Stomach smooth muscle (tissue), 2 donors: ENCODE results near the gene SCN11A.

Source experiments
- H3K27ac ChIP-seq: one replicate; pipeline ENCODE4 v1.7.0; 2013; ENCODE audit warnings: mild to moderate bottlenecking, low read length, inconsistent platforms
- H3K27me3 ChIP-seq, 2 donors: one replicate each; pipeline ENCODE4 v1.7.0; 2013; ENCODE audit warnings: low read length in 2 of 2; ENCODE audit not compliant: insufficient read depth in 2 of 2, control insufficient read depth in 1 of 2
- H3K36me3 ChIP-seq, 2 donors: one replicate each; pipeline ENCODE4 v1.7.0; 2013; ENCODE audit warnings: low read length in 2 of 2; ENCODE audit not compliant: control insufficient read depth in 2 of 2, insufficient read depth in 2 of 2
- H3K4me1 ChIP-seq: one replicate; pipeline ENCODE4 v1.7.0; 2013; ENCODE audit warnings: low read length; ENCODE audit not compliant: control insufficient read depth, insufficient read depth
- H3K4me3 ChIP-seq, 2 donors: one replicate each; pipeline ENCODE4 v1.7.0; 2013; ENCODE audit warnings: low read length in 2 of 2
- H3K9ac ChIP-seq, 2 donors: one replicate each; pipeline ENCODE4 v1.7.0; 2013; ENCODE audit warnings: low read length in 2 of 2, mild to moderate bottlenecking in 1 of 2
- H3K9me3 ChIP-seq, 2 donors: one replicate each; pipeline ENCODE4 v1.7.0; 2013; ENCODE audit warnings: low read length in 2 of 2; ENCODE audit not compliant: control insufficient read depth in 2 of 2
- donor health status: healthy.
- donor health status: Pancreatic carcinoma.

Gene SCN11A

DNA sequence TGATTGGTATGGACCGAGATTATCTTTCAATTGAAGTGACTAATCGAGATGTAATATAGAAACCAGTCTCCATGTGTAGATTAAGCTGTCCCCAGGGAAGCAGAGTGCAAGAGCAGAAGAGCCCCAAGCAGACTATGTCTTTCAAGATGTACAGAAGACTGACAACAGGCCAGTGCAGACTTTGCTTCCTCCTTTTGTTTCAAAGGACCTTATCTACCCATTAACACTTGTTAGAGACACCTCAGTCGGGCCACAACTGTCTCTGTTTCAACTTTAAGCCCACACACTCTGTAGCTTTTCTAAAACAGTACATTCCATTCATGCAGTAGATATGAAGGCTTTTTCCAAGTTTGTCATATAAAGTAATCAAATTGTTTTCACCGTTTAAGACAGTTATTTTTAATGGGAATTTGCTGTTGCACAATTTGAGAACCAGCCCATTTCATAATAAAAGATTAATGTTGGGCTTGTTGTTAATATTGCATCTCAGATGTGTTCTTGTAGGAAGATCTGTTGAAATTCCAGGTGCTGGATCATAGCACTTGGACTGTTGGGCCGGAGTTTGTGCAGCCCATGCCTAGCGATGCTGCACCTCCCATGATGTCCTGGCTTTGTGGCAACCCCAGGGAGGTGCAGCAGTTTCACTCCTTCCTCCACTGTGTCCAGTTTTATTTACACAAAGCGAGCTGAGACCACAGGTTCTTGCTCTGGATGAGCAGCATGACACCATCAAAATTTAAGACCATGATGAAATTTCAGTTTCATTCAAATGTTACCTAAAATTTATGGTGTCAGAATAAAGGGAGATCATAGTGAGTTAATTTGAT is 43.3 kb upstream of the SCN11A start:
- Histone ChIP-seq H3K36me3 (peaks cover 62 to 73% of the 10 kb centered on the region in 2 donors), H3K9ac (no peak overlapping the region), H3K27me3 (no peaks in the 10 kb centered on the region), H3K9me3 (no peaks in the 10 kb centered on the region), H3K4me3 (no peak overlapping the region), H3K4me1 (no peaks in the 10 kb centered on the region), H3K27ac (no peak overlapping the region)

GRCh38 chr3:39090922-39091321 is 39.2 kb upstream of the SCN11A start:
- H3K27ac ChIP-seq: no peak overlapping the region
- no peak overlapping the region for H3K9ac ChIP-seq
- H3K9me3 ChIP-seq: no peaks in the 10 kb centered on the region
- peaks cover 55 to 71% of the 10 kb centered on the region in 2 donors for H3K36me3 ChIP-seq
- no peaks in the 10 kb centered on the region for H3K27me3 ChIP-seq
- no peaks in the 10 kb centered on the region for H3K4me1 ChIP-seq
- no peak overlapping the region for H3K4me3 ChIP-seq

- H3K4me1 ChIP-seq: no peaks in the 10 kb centered on the region
- H3K36me3 ChIP-seq: peaks cover 51 to 61% of the 10 kb centered on the region in 2 donors
- H3K27ac ChIP-seq: no peak overlapping the region
- H3K9ac ChIP-seq: no peak overlapping the region
- H3K9me3 ChIP-seq: no peaks in the 10 kb centered on the region
- H3K4me3 ChIP-seq: no peak overlapping the region
- H3K27me3 ChIP-seq: no peaks in the 10 kb centered on the region
Measured at GRCh38 chr3:39088889-39089288, 37.1 kb upstream of the SCN11A start.

GRCh38 chr3:39088456-39088855 is 36.7 kb upstream of the SCN11A start:
- H3K9ac ChIP-seq: no peak overlapping the region
- H3K4me1 ChIP-seq: no peaks in the 10 kb centered on the region
- H3K4me3 ChIP-seq: no peak overlapping the region
- no peaks in the 10 kb centered on the region for H3K27me3 ChIP-seq
- H3K27ac ChIP-seq: no peak overlapping the region
- no peaks in the 10 kb centered on the region for H3K9me3 ChIP-seq
- peaks cover 52 to 60% of the 10 kb centered on the region in 2 donors for H3K36me3 ChIP-seq

DNA sequence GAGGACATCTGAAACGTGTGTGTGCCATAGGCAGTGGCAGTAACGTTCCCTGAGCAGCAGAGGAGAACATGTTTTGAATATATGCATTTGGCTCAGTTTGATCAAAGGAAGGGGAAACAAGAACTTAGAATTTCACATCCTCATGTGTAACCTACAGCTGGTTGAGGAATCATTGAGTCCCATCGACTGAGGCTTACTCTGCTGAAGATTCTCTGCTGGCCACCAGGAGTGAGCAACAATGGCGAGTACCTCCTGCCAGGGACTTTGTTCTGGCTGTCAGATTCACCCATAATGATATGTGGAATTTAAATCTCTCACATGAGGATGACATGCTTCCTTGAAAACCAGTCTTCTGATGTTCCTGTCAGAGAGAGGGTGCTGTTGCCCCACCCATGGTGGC is 34.4 kb upstream of the SCN11A start:
- H3K27me3 ChIP-seq: no peaks in the 10 kb centered on the region
- no peaks in the 10 kb centered on the region for H3K9me3 ChIP-seq
- H3K4me1 ChIP-seq: no peaks in the 10 kb centered on the region
- H3K9ac ChIP-seq: no peak overlapping the region
- H3K36me3 ChIP-seq: peaks cover 42 to 47% of the 10 kb centered on the region in 2 donors
- H3K4me3 ChIP-seq: no peak overlapping the region
- H3K27ac ChIP-seq: no peak overlapping the region

GRCh38 chr3:39082666-39083313 is 31.0 kb upstream of the SCN11A start:
- no peaks in the 10 kb centered on the region for H3K9me3 ChIP-seq
- H3K27me3 ChIP-seq: no peaks in the 10 kb centered on the region
- no peak overlapping the region for H3K27ac ChIP-seq
- H3K9ac ChIP-seq: no peak overlapping the region
- H3K4me1 ChIP-seq: no peaks in the 10 kb centered on the region
- peaks cover 30 to 34% of the 10 kb centered on the region in 2 donors for H3K36me3 ChIP-seq
- H3K4me3 ChIP-seq: no peak overlapping the region

DNA sequence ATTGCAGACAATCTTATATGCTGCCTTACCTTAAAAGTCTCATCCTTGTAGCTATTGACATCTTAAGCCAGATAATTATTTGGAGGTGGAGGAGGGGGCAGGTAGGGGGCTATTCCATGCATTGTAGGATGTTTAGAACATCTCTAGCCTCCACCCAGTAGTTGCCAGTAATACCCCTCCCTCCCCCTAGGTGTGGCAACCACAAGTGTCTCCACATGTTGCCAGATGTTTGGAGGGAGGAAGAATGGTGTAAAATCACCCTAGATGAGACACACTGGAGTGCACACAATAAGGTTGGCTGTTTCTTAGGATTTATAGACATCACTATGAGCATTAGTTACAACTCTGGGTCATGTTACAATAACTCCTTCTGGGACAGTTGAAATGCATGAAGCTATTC is 28.3 kb upstream of the SCN11A start:
- Histone ChIP-seq H3K9ac (no peak overlapping the region), H3K36me3 (peaks cover 33 to 39% of the 10 kb centered on the region in 2 donors), H3K27ac (no peak overlapping the region), H3K9me3 (no peaks in the 10 kb centered on the region), H3K27me3 (no peaks in the 10 kb centered on the region), H3K4me3 (no peak overlapping the region), H3K4me1 (no peaks in the 10 kb centered on the region)

GRCh38 chr3:39079530-39079929 is 27.8 kb upstream of the SCN11A start:
- Histone ChIP-seq H3K36me3 (peaks cover 37 to 43% of the 10 kb centered on the region in 2 donors), H3K9me3 (no peaks in the 10 kb centered on the region), H3K9ac (no peak overlapping the region), H3K27me3 (no peaks in the 10 kb centered on the region), H3K4me3 (no peak overlapping the region), H3K4me1 (no peaks in the 10 kb centered on the region), H3K27ac (no peak overlapping the region)

GRCh38 chr3:39075910-39076309 is 24.2 kb upstream of the SCN11A start:
- Histone ChIP-seq H3K4me3 (no peak overlapping the region), H3K36me3 (peaks cover 46 to 66% of the 10 kb centered on the region in 2 donors), H3K27me3 (no peaks in the 10 kb centered on the region), H3K9ac (no peak overlapping the region), H3K9me3 (no peaks in the 10 kb centered on the region), H3K27ac (no peak overlapping the region), H3K4me1 (no peaks in the 10 kb centered on the region)

DNA sequence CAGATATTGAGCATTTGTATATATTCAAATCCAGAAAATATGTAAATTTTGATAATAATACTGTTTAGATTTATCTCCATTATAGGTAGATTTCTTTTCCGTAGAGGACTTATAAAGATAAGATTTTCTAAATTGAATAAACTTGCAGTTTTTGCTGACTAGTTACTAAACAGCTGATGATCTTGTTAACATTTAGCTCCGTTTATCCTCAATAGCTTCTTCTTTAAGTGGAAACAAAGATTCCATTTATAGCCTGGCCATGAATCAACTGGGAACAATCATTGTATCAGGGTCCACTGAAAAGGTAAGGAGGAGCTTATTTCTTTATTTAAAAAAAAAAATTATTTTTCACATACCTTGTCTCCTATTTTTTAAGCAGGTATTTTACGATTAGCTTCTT is 16.8 kb upstream of the SCN11A start:
- H3K27ac ChIP-seq: no peak overlapping the region
- H3K4me1 ChIP-seq: no peaks in the 10 kb centered on the region
- no peaks in the 10 kb centered on the region for H3K27me3 ChIP-seq
- no peak overlapping the region for H3K4me3 ChIP-seq
- peaks cover 27 to 46% of the 10 kb centered on the region in 2 donors for H3K36me3 ChIP-seq
- no peaks in the 10 kb centered on the region for H3K9me3 ChIP-seq
- H3K9ac ChIP-seq: no peak overlapping the region

- Histone ChIP-seq H3K27ac (no peak overlapping the region), H3K27me3 (no peaks in the 10 kb centered on the region), H3K4me3 (no peak overlapping the region), H3K4me1 (no peaks in the 10 kb centered on the region), H3K9me3 (no peaks in the 10 kb centered on the region), H3K9ac (no peak overlapping the region), H3K36me3 (peaks cover 22 to 34% of the 10 kb centered on the region in 2 donors)
Measured at GRCh38 chr3:39067286-39067685, 15.5 kb upstream of the SCN11A start.
